CD4-positive, alpha-beta T cell (primary cell): ENCODE measurements around the gene CTBP1. TPM values are rescaled to one million over a fixed set of nuclear protein-coding genes. Genes with fewer than 3 reads are reported as not detected.

Experiments used
- ATAC-seq: fragments of 200-7000 bp; cut with Tn5 transposase; one replicate; pipeline ENCODE4 v1.10.0; 2022; ENCODE audit warnings: mild to moderate bottlenecking; ENCODE audit not compliant: poor library complexity
- CTCF ChIA-PET: fragments of 350-600 bp; sonication (Branson Sonifier 250); formaldehyde crosslinking; loops from one replicate; lab custom pipeline; 2021; ENCODE audit warnings: antibody characterized with exemption, inconsistent platforms; lab: Charles Lee
- POLR2A ChIA-PET: fragments of 350-600 bp; sonication (Branson Sonifier 250); formaldehyde crosslinking; loops from one replicate; lab custom pipeline; 2021; ENCODE audit warnings: antibody characterized with exemption, inconsistent platforms; lab: Charles Lee
- DNase-seq, 14 experiments: peaks; one replicate each; pipeline ENCODE4 v3.0.0-alpha.2; 2013 to 2020; ENCODE audit warnings: mixed read lengths in 2 of 14
- H3K27ac ChIP-seq, 2 donors: one replicate each; pipeline versions ENCODE4 v1.5.1 to v1.7.0; 2013; ENCODE audit warnings: low read length in 2 of 2, low read depth in 1 of 2, mild to moderate bottlenecking in 1 of 2
- H3K27me3 ChIP-seq, 2 experiments: 1 replicate in 1 of 2; 2 replicates in 1 of 2; pipeline versions ENCODE4 v1.6.1 to v1.7.0; 2013; ENCODE audit warnings: low read length in 2 of 2, control low read depth in 1 of 2, mild to moderate bottlenecking in 1 of 2, moderate library complexity in 1 of 2; ENCODE audit not compliant: insufficient read depth in 2 of 2, control insufficient read depth in 1 of 2
- H3K36me3 ChIP-seq: one replicate; pipeline ENCODE4 v1.6.1; 2013; ENCODE audit warnings: low read length, control low read depth; ENCODE audit not compliant: insufficient read depth
- H3K4me1 ChIP-seq: one replicate; pipeline ENCODE4 v1.6.1; 2013; ENCODE audit warnings: low read length, control low read depth; ENCODE audit not compliant: insufficient read depth
- H3K4me3 ChIP-seq: one replicate; pipeline ENCODE4 v1.5.1; 2013; ENCODE audit warnings: mild to moderate bottlenecking, low read length, moderate library complexity
- H3K9me3 ChIP-seq, 2 experiments: 1 replicate in 1 of 2; 2 replicates in 1 of 2; pipeline versions ENCODE4 v1.6.1 to v1.7.0; 2013; ENCODE audit warnings: low read length in 2 of 2, mild to moderate bottlenecking in 2 of 2, control low read depth in 1 of 2, moderate library complexity in 1 of 2; ENCODE audit not compliant: control insufficient read depth in 1 of 2, insufficient read depth in 1 of 2
- H3K27ac Mint-ChIP-seq: one replicate; pipeline ENCODE4 v1.8.0; 2020; ENCODE audit warnings: mixed read lengths
- H3K27me3 Mint-ChIP-seq: one replicate; pipeline ENCODE4 v1.8.0; 2021; ENCODE audit warnings: mixed read lengths
- H3K36me3 Mint-ChIP-seq: one replicate; pipeline ENCODE4 v1.8.0; 2021; ENCODE audit warnings: low read depth, mixed read lengths
- H3K4me1 Mint-ChIP-seq: one replicate; pipeline ENCODE4 v1.8.0; 2021; ENCODE audit warnings: low read depth, mixed read lengths
- H3K4me3 Mint-ChIP-seq: one replicate; pipeline ENCODE4 v1.8.0; 2020; ENCODE audit warnings: mild to moderate bottlenecking, mixed read lengths
- H3K9me3 Mint-ChIP-seq: one replicate; pipeline ENCODE4 v1.8.0; 2020; ENCODE audit warnings: mixed read lengths
- CTCF ChIP-seq: fragments of 200-600 bp; IDR thresholded peaks from one replicate; pipeline ENCODE4 v1.8.0; 2022; ENCODE audit warnings: antibody characterized with exemption, mild to moderate bottlenecking
- intact Hi-C, 2 experiments: fragments of 100-400 bp; cut with DNase I in 1 of 2; cut with micrococcal nuclease in 1 of 2; formaldehyde crosslinking; loops; one replicate each; pipeline versions ENCODE4 v1.15.1 to v1.9.0; 2023 to 2025; cut with DNase I, micrococcal nuclease
- total RNA-seq, 174 experiments: library from RNA in 2 of 174; stranded (reverse) in 2 of 174; gene quantifications; one replicate each; pipeline ENCODE4 v1.2.3 and lab custom pipeline; 2021 to 2026

The CTBP1 gene
- total RNA-seq, 2 experiments from 2014 or later, result 132 to 148 TPM

- Histone ChIP-seq H3K36me3 (no peaks in the 10 kb centered on the region), H3K27ac (no peak overlapping the region), H3K27me3 (no peaks in the 10 kb centered on the region), H3K4me1 (peaks cover 30% of the 10 kb centered on the region), H3K9me3 (peaks cover 0 to 11% of the 10 kb centered on the region in 2 experiments), H3K4me3 (no peak overlapping the region)
- H3K4me3 Mint-ChIP-seq, result no peak overlapping the region
- intact Hi-C loops, result no loop called here
- DNase-seq, result no peak
- H3K27me3 Mint-ChIP-seq, result no peaks in the 10 kb centered on the region
- no peak for TF ChIP-seq CTCF
- ChIA-PET POLR2A (no interaction called here), CTCF (no interaction called here)
- peaks cover 5% of the 10 kb centered on the region for H3K9me3 Mint-ChIP-seq
- no peak overlapping the region for H3K27ac Mint-ChIP-seq
- H3K4me1 Mint-ChIP-seq, result peaks cover 10% of the 10 kb centered on the region
- ATAC-seq, result no peak
- H3K36me3 Mint-ChIP-seq, result peaks cover 12% of the 10 kb centered on the region
Observed at GRCh38 chr4:1179976-1180375, 69.0 kb downstream of the CTBP1 start.

GRCh38 chr4:1179089-1179441 lies 69.9 kb downstream of the CTBP1 start:
- H3K27ac Mint-ChIP-seq, result no peak overlapping the region
- H3K9me3 Mint-ChIP-seq, result peaks cover 5% of the 10 kb centered on the region
- ATAC-seq (no peak), DNase-seq (no peak)
- H3K4me3 Mint-ChIP-seq, result no peak overlapping the region
- no peak for TF ChIP-seq CTCF
- H3K4me1 Mint-ChIP-seq, result peaks cover 6% of the 10 kb centered on the region
- Histone ChIP-seq H3K36me3 (no peaks in the 10 kb centered on the region), H3K4me1 (peaks cover 24% of the 10 kb centered on the region), H3K9me3 (peaks cover 0 to 11% of the 10 kb centered on the region in 2 experiments), H3K4me3 (no peak overlapping the region), H3K27ac (no peak overlapping the region), H3K27me3 (no peaks in the 10 kb centered on the region)
- H3K36me3 Mint-ChIP-seq, result peaks cover 12% of the 10 kb centered on the region
- ChIA-PET POLR2A (no interaction called here), CTCF (interaction anchor here (0.6 kb wide), 1 partner anchor 396 kb away, joined by 3 read pairs; no protein-coding TSS in a partner anchor)
- H3K27me3 Mint-ChIP-seq, result peaks cover 3% of the 10 kb centered on the region
- intact Hi-C loops, result no loop called here

- Histone ChIP-seq H3K36me3 (no peaks in the 10 kb centered on the region), H3K4me3 (no peak overlapping the region), H3K27ac (no peak overlapping the region), H3K9me3 (peaks cover 0 to 11% of the 10 kb centered on the region in 2 experiments), H3K4me1 (peaks cover 21% of the 10 kb centered on the region), H3K27me3 (peaks cover under 1 to 4% of the 10 kb centered on the region in 2 experiments)
- ATAC-seq, result no peak
- Mint-ChIP-seq H3K27me3 (peaks cover 7% of the 10 kb centered on the region), H3K27ac (no peak overlapping the region), H3K36me3 (peaks cover 12% of the 10 kb centered on the region), H3K4me1 (peaks cover 9% of the 10 kb centered on the region), H3K9me3 (peaks cover 5% of the 10 kb centered on the region), H3K4me3 (no peak overlapping the region)
- ChIA-PET POLR2A (no interaction called here), CTCF (interaction anchor here (0.6 kb wide), 1 partner anchor 395 kb away, joined by 3 read pairs; no protein-coding TSS in a partner anchor)
- TF ChIP-seq CTCF, result no peak
- intact Hi-C loops, result no loop called here
- peak in 1 of 14 experiments; percentile 13 for DNase-seq
Observed at GRCh38 chr4:1178300-1179088, 70.4 kb downstream of the CTBP1 start.
